Activated T-helper 1 cell treated with anti-CD3 and anti-CD28 coated beads, Interleukin-12 subunit alpha, Interleukin-12 subunit beta, Interleukin-2, Interleukin-4 antibody, amounts not matched to agents 30 ng/mL and 10 ng/mL and 1 ng/mL, durations not matched to agents 14 hours and 24 hours and 36 hours (primary cell): ENCODE results near the gene CARS1. TPM values are rescaled to one million over a fixed set of nuclear protein-coding genes. Genes with fewer than 3 reads are reported as not detected.
A peak's percentile ranks its signal among the peaks of the same experiment; 100 is the strongest.
"Not testable (repeated sequence)": the region's sequence is repeated elsewhere in the genome, so short reads cannot be mapped to it uniquely, and the experiment has no call there.

Experiments
- DNase-seq: peaks from one replicate; pipeline ENCODE4 v3.0.0; 2021; ENCODE audit warnings: low spot score
- H3K27ac Mint-ChIP-seq: one replicate; pipeline ENCODE4 v1.8.0; 2021; ENCODE audit warnings: mild to moderate bottlenecking, mixed read lengths
- H3K27me3 Mint-ChIP-seq: one replicate; pipeline ENCODE4 v1.8.0; 2022; ENCODE audit warnings: mild to moderate bottlenecking, moderate library complexity, mixed read lengths; ENCODE audit not compliant: insufficient read depth
- H3K36me3 Mint-ChIP-seq: one replicate; pipeline ENCODE4 v1.8.0; 2021; ENCODE audit warnings: low read depth, mixed read lengths
- H3K4me1 Mint-ChIP-seq: one replicate; pipeline ENCODE4 v1.8.0; 2021; ENCODE audit warnings: low read depth, mixed read lengths
- H3K4me3 Mint-ChIP-seq: one replicate; pipeline ENCODE4 v1.8.0; 2021; ENCODE audit warnings: mild to moderate bottlenecking, moderate library complexity, mixed read lengths
- H3K9me3 Mint-ChIP-seq: one replicate; pipeline ENCODE4 v1.8.0; 2021; ENCODE audit warnings: mixed read lengths
- intact Hi-C: fragments of 100-400 bp; cut with micrococcal nuclease; formaldehyde crosslinking; loops from one replicate; pipeline ENCODE4 v1.15.1; 2024
- total RNA-seq: library from RNA; stranded (reverse); gene quantifications from 2 replicates; pipeline ENCODE4 v1.2.3, GENCODE V29; 2022

Gene CARS1
- total RNA-seq, 1 donor from 2014 or later, result 63.6 TPM

- DNase-seq, H3K36me3 Mint-ChIP-seq, H3K4me3 Mint-ChIP-seq, H3K9me3 Mint-ChIP-seq, H3K4me1 Mint-ChIP-seq, H3K27ac Mint-ChIP-seq, intact Hi-C loops: not testable (repeated sequence)
- peaks cover 20% of the 10 kb centered on the region for H3K27me3 Mint-ChIP-seq
These were observed 6.7 kb upstream of the CARS1 start for GRCh38 chr11:3063876-3064275.

- DNase-seq, H3K9me3 Mint-ChIP-seq, H3K4me3 Mint-ChIP-seq, intact Hi-C loops, H3K36me3 Mint-ChIP-seq, H3K27ac Mint-ChIP-seq, H3K4me1 Mint-ChIP-seq: not testable (repeated sequence)
- H3K27me3 Mint-ChIP-seq, result peaks cover 18% of the 10 kb centered on the region
These were observed 6.2 kb upstream of the CARS1 start for GRCh38 chr11:3063432-3063831.

GRCh38 chr11:3060436-3061025 lies 3.3 kb upstream of the CARS1 start:
- no peaks in the 10 kb centered on the region for H3K9me3 Mint-ChIP-seq
- no peak overlapping the region for H3K4me3 Mint-ChIP-seq
- no peak overlapping the region for H3K27ac Mint-ChIP-seq
- peaks cover 12% of the 10 kb centered on the region for H3K27me3 Mint-ChIP-seq
- no peak for DNase-seq
- H3K36me3 Mint-ChIP-seq, result peaks cover 5% of the 10 kb centered on the region
- H3K4me1 Mint-ChIP-seq, result peaks cover 18% of the 10 kb centered on the region
- intact Hi-C loops, result no loop called here

GRCh38 chr11:3058753-3059664 lies 1.8 kb upstream of the CARS1 start:
- intact Hi-C loops, result loop anchor here (5.0 kb wide), 2 partner anchors 157 to 1033 kb away; partner anchors contain the start of gene RRM1
- Mint-ChIP-seq H3K27ac (no peak overlapping the region), H3K4me3 (peak overlapping the region; percentile 54), H3K27me3 (peaks cover 3% of the 10 kb centered on the region), H3K9me3 (no peaks in the 10 kb centered on the region), H3K4me1 (peaks cover 33% of the 10 kb centered on the region), H3K36me3 (peaks cover 15% of the 10 kb centered on the region)
- no peak for DNase-seq

GRCh38 chr11:3056296-3057068 lies 741 bp downstream of the CARS1 start:
- intact Hi-C loops, result loop anchor here (1.0 to 5.0 kb wide), 8 partner anchors 42 to 1036 kb away; partner anchors contain the start of genes CDKN1C, NAP1L4, RRM1 and ZNF195
- Mint-ChIP-seq H3K27me3 (peaks cover 3% of the 10 kb centered on the region), H3K36me3 (peaks cover 23% of the 10 kb centered on the region), H3K4me1 (peaks cover 35% of the 10 kb centered on the region), H3K27ac (peak overlapping the region; percentile 83), H3K9me3 (no peaks in the 10 kb centered on the region), H3K4me3 (peak overlapping the region; percentile 90)
- DNase-seq, result peak; percentile 5

GRCh38 chr11:3055891-3056290 lies 1.3 kb downstream of the CARS1 start:
- intact Hi-C loops, result loop anchor here (1.0 to 5.0 kb wide), 4 partner anchors 126 to 1036 kb away; partner anchors contain the start of genes RRM1 and ZNF195
- Mint-ChIP-seq H3K4me3 (peak overlapping the region; percentile 90), H3K27ac (peak overlapping the region; percentile 83), H3K4me1 (peaks cover 35% of the 10 kb centered on the region), H3K27me3 (peaks cover 3% of the 10 kb centered on the region), H3K36me3 (peaks cover 24% of the 10 kb centered on the region), H3K9me3 (no peaks in the 10 kb centered on the region)
- no peak for DNase-seq

GRCh38 chr11:3052567-3052966 lies 4.7 kb downstream of the CARS1 start:
- H3K36me3 Mint-ChIP-seq, result peaks cover 26% of the 10 kb centered on the region
- H3K27ac Mint-ChIP-seq, result no peak overlapping the region
- no peak overlapping the region for H3K4me3 Mint-ChIP-seq
- intact Hi-C loops, result no loop called here
- DNase-seq, result no peak
- H3K9me3 Mint-ChIP-seq, result no peaks in the 10 kb centered on the region
- no peaks in the 10 kb centered on the region for H3K27me3 Mint-ChIP-seq
- peaks cover 40% of the 10 kb centered on the region for H3K4me1 Mint-ChIP-seq

- no peak overlapping the region for H3K4me3 Mint-ChIP-seq
- intact Hi-C loops, result no loop called here
- no peak for DNase-seq
- no peaks in the 10 kb centered on the region for H3K27me3 Mint-ChIP-seq
- H3K27ac Mint-ChIP-seq, result no peak overlapping the region
- H3K4me1 Mint-ChIP-seq, result peaks cover 36% of the 10 kb centered on the region
- peaks cover 24% of the 10 kb centered on the region for H3K36me3 Mint-ChIP-seq
- H3K9me3 Mint-ChIP-seq, result no peaks in the 10 kb centered on the region
These were observed 5.1 kb downstream of the CARS1 start for GRCh38 chr11:3052109-3052479.

GRCh38 chr11:3051196-3052108 lies 5.8 kb downstream of the CARS1 start:
- Mint-ChIP-seq H3K27me3 (no peaks in the 10 kb centered on the region), H3K36me3 (peaks cover 24% of the 10 kb centered on the region), H3K4me3 (no peak overlapping the region), H3K9me3 (no peaks in the 10 kb centered on the region), H3K4me1 (peaks cover 36% of the 10 kb centered on the region), H3K27ac (peak overlapping the region; percentile 59)
- no peak for DNase-seq
- intact Hi-C loops, result no loop called here

GRCh38 chr11:3050386-3051195 lies 6.6 kb downstream of the CARS1 start:
- Mint-ChIP-seq H3K4me1 (peaks cover 27% of the 10 kb centered on the region), H3K4me3 (no peak overlapping the region), H3K9me3 (no peaks in the 10 kb centered on the region), H3K27ac (peak overlapping the region; percentile 65), H3K36me3 (peaks cover 21% of the 10 kb centered on the region), H3K27me3 (no peaks in the 10 kb centered on the region)
- intact Hi-C loops, result no loop called here
- no peak for DNase-seq

GRCh38 chr11:3049430-3050243 lies 7.6 kb downstream of the CARS1 start:
- peak overlapping the region; percentile 96 for H3K27ac Mint-ChIP-seq
- no peaks in the 10 kb centered on the region for H3K27me3 Mint-ChIP-seq
- peaks cover 21% of the 10 kb centered on the region for H3K36me3 Mint-ChIP-seq
- H3K9me3 Mint-ChIP-seq, result no peaks in the 10 kb centered on the region
- peak; percentile 48 for DNase-seq
- H3K4me3 Mint-ChIP-seq, result peak overlapping the region; percentile 45
- H3K4me1 Mint-ChIP-seq, result peaks cover 18% of the 10 kb centered on the region
- intact Hi-C loops, result no loop called here
